ENCODE results near the gene PCDHGA4. TPM values are rescaled to one million over a fixed set of nuclear protein-coding genes. Genes with fewer than 3 reads are reported as not detected.

Gene PCDHGA4
- total RNA-seq, 2 experiments from 2014 or later = not detected

GRCh38 chr5:141319699-141320098 lies 35.1 kb upstream of the PCDHGA4 start:
- Mint-ChIP-seq H3K4me1 (ENCODE audit: low read depth) (peaks cover 27% of the 10 kb centered on the region), H3K27ac (peak overlapping the region; percentile 98), H3K4me3 (peak overlapping the region; percentile 95), H3K9me3 (peaks cover 46% of the 10 kb centered on the region), H3K36me3 (ENCODE audit: low read depth) (peaks cover 60% of the 10 kb centered on the region), H3K27me3 (no peaks in the 10 kb centered on the region)
- no peak for TF ChIP-seq CTCF (IDR thresholded peaks at IDR 0.05)
- intact Hi-C loops (cut with micrococcal nuclease) = loop anchor here (10.0 kb wide), 2 partner anchors 195 to 245 kb away; no protein-coding TSS in a partner anchor
- DNase-seq (no peak), ATAC-seq (no peak)
- ChIA-PET CTCF (interaction anchor here (0.9 to 3.5 kb wide), 34 partner anchors 8 to 247 kb away, joined by 3 to 36 read pairs (median 5); partner anchors contain the start of genes PCDHB11, PCDHB12, PCDHGA1 and PCDHGA10), POLR2A (interaction anchor here (0.6 to 2.0 kb wide), 10 partner anchors 10 to 1650 kb away, joined by 3 to 8 read pairs (median 4); no protein-coding TSS in a partner anchor)

GRCh38 chr5:141320225-141321169 lies 34.3 kb upstream of the PCDHGA4 start, which contains the start of gene TAF7:
Gene TAF7, minus strand, starts transcription at chr5:141320784. Its CDS starts 740 bp downstream, at chr5:141320044.
- peak; percentile 93 for DNase-seq
- peak; percentile 93 for ATAC-seq
- intact Hi-C loops (cut with micrococcal nuclease) = loop anchor here (10.0 kb wide), 2 partner anchors 194 to 244 kb away; no protein-coding TSS in a partner anchor
- H3K27ac Mint-ChIP-seq = peak within 1 kb of the TSS; percentile 98
- H3K27me3 Mint-ChIP-seq = no peaks in the 10 kb centered on the region
- H3K4me1 Mint-ChIP-seq (ENCODE audit: low read depth) = peaks cover 25% of the 10 kb centered on the region
- peaks cover 38% of the 10 kb centered on the region for H3K9me3 Mint-ChIP-seq
- peaks cover 52% of the 10 kb centered on the region for H3K36me3 Mint-ChIP-seq (ENCODE audit: low read depth)
- peak; percentile 89 for TF ChIP-seq CTCF (IDR thresholded peaks at IDR 0.05)
- ChIA-PET POLR2A (interaction anchor here (0.6 to 2.0 kb wide), 12 partner anchors 9 to 1651 kb away, joined by 3 to 8 read pairs (median 4); no protein-coding TSS in a partner anchor), CTCF (interaction anchor here (0.6 to 3.5 kb wide), 41 partner anchors 9 to 316 kb away, joined by 3 to 36 read pairs (median 4); partner anchors contain the start of genes HDAC3, PCDHB11, PCDHB12 and PCDHB14)
- peak within 1 kb of the TSS; percentile 95 for H3K4me3 Mint-ChIP-seq

- Mint-ChIP-seq H3K27ac (no peak overlapping the region), H3K4me3 (no peak overlapping the region), H3K4me1 (ENCODE audit: low read depth) (peaks cover 26% of the 10 kb centered on the region), H3K27me3 (peaks cover 3% of the 10 kb centered on the region), H3K9me3 (peaks cover 34% of the 10 kb centered on the region), H3K36me3 (ENCODE audit: low read depth) (peaks cover 36% of the 10 kb centered on the region)
- TF ChIP-seq CTCF (IDR thresholded peaks at IDR 0.05) = no peak
- POLR2A ChIA-PET = no interaction called here
- no peak for DNase-seq
- no peak for ATAC-seq
- CTCF ChIA-PET = interaction anchor here (0.7 to 1.4 kb wide), 3 partner anchors 75 to 486 kb away, joined by 3 read pairs; no protein-coding TSS in a partner anchor
- intact Hi-C loops (cut with micrococcal nuclease) = loop anchor here (10.0 kb wide), 2 partner anchors 193 to 243 kb away; no protein-coding TSS in a partner anchor
These were observed 32.6 kb upstream of the PCDHGA4 start for GRCh38 chr5:141322261-141322660.

GRCh38 chr5:141326088-141326854 lies 28.6 kb upstream of the PCDHGA4 start:
- intact Hi-C loops (cut with micrococcal nuclease) = loop anchor here (10.0 kb wide), 2 partner anchors 189 to 239 kb away; no protein-coding TSS in a partner anchor
- H3K27ac Mint-ChIP-seq = peak overlapping the region; percentile 81
- peaks cover 21% of the 10 kb centered on the region for H3K9me3 Mint-ChIP-seq

More at GRCh38 chr5:141326088-141326854, 28.6 kb upstream of the PCDHGA4 start:
- peaks cover 4% of the 10 kb centered on the region for H3K4me1 Mint-ChIP-seq (ENCODE audit: low read depth)
- peaks cover 24% of the 10 kb centered on the region for H3K27me3 Mint-ChIP-seq
- ATAC-seq (peak; percentile 96), DNase-seq (peak; percentile 84)
- ChIA-PET POLR2A (no interaction called here), CTCF (interaction anchor here (0.7 to 2.9 kb wide), 10 partner anchors 10 to 266 kb away, joined by 3 to 13 read pairs (median 4); partner anchors contain the start of genes PCDHGA2 and PCDHGB3)
- peak; percentile 51 for TF ChIP-seq CTCF (IDR thresholded peaks at IDR 0.05)
- peaks cover 2% of the 10 kb centered on the region for H3K36me3 Mint-ChIP-seq (ENCODE audit: low read depth)
- H3K4me3 Mint-ChIP-seq = peak overlapping the region; percentile 79

Data from activated CD8-positive, alpha-beta T cell treated with anti-CD3 and anti-CD28 coated beads for 36 hours (primary cell).